ENCODE data around the gene PDX1.

GRCh38 chr13:27965343-27965739 is 45.5 kb downstream of the PDX1 start:
- no peak for TF ChIP-seq YY1 (IDR thresholded peaks at IDR 0.05; ENCODE audit: insufficient read depth, insufficient read length)
- no peak for TF ChIP-seq ZNF274 (IDR thresholded peaks at IDR 0.05; ENCODE audit: low read depth, low read length)
